OCI-LY1 (cell line): ENCODE results near the gene ATXN1.

ENCODE experiments used
- H2AFZ ChIP-seq: fragments of 200-600 bp; sonication (generic), shearing (Covaris generic); 2 replicates; pipeline ENCODE4 v1.6.0; 2014; ENCODE audit warnings: antibody characterized with exemption, mild to moderate bottlenecking, low read length
- H3F3A ChIP-seq: fragments of 200-600 bp; sonication (generic), shearing (Covaris generic); 2 replicates; pipeline ENCODE4 v1.6.0; 2014; ENCODE audit warnings: mild to moderate bottlenecking, antibody characterized with exemption, low read length, moderate library complexity; ENCODE audit not compliant: insufficient read depth
- H3K27ac ChIP-seq: fragments of 200-600 bp; sonication (generic); 2 replicates; pipeline ENCODE4 v1.5.1; 2014; ENCODE audit warnings: low read length, mixed run types, mild to moderate bottlenecking, low read depth; ENCODE audit not compliant: poor library complexity, severe bottlenecking
- H3K27me3 ChIP-seq: fragments of 200-600 bp; sonication (generic); 2 replicates; pipeline ENCODE4 v1.6.0; 2014; ENCODE audit warnings: antibody characterized with exemption, mild to moderate bottlenecking, low read length, moderate library complexity; ENCODE audit not compliant: insufficient read depth
- H3K36me3 ChIP-seq: fragments of 200-600 bp; sonication (generic); 2 replicates; pipeline ENCODE4 v1.6.1; 2014; ENCODE audit warnings: mild to moderate bottlenecking, antibody characterized with exemption, low read length, moderate library complexity, mixed read lengths; ENCODE audit not compliant: insufficient read depth
- H3K4me1 ChIP-seq: fragments of 200-600 bp; sonication (generic); 2 replicates; pipeline ENCODE4 v1.5.1; 2014; ENCODE audit warnings: mild to moderate bottlenecking, low read length, moderate library complexity; ENCODE audit not compliant: insufficient read depth, severe bottlenecking
- H3K4me2 ChIP-seq: fragments of 200-600 bp; sonication (generic), shearing (Covaris generic); 2 replicates; pipeline ENCODE4 v1.6.1; 2014; ENCODE audit warnings: low read length
- H3K4me3 ChIP-seq: fragments of 200-600 bp; sonication (generic); 2 replicates; pipeline ENCODE4 v1.5.1; 2014; ENCODE audit warnings: low read length, low read depth, mild to moderate bottlenecking, mixed read lengths; ENCODE audit not compliant: poor library complexity, severe bottlenecking
- H3K79me2 ChIP-seq: fragments of 200-600 bp; shearing (Covaris generic); 2 replicates; pipeline ENCODE4 v1.6.1; 2016; ENCODE audit warnings: mixed run types, low read length, mixed read lengths; ENCODE audit not compliant: insufficient read depth
- H3K9ac ChIP-seq: fragments of 200-600 bp; sonication (generic), shearing (Covaris generic); 2 replicates; pipeline ENCODE4 v1.6.1; 2014; ENCODE audit warnings: mild to moderate bottlenecking, low read length, mixed read lengths
- H3K9me2 ChIP-seq: fragments of 200-600 bp; sonication (generic), shearing (Covaris generic); 2 replicates; pipeline ENCODE4 v1.6.1; 2014; ENCODE audit warnings: low read depth, mild to moderate bottlenecking, low read length, mixed read lengths
- H3K9me3 ChIP-seq: fragments of 200-600 bp; shearing (Covaris generic); 2 replicates; pipeline ENCODE4 v1.6.1; 2014; ENCODE audit warnings: low read length, mixed read lengths
- H4K20me1 ChIP-seq: fragments of 200-600 bp; sonication (generic), shearing (Covaris generic); 2 replicates; pipeline ENCODE4 v1.6.0; 2016; ENCODE audit warnings: mild to moderate bottlenecking, low read length; ENCODE audit not compliant: insufficient read depth
- CTCF ChIP-seq: fragments of 200-600 bp; sonication (generic), shearing (Covaris generic); IDR thresholded peaks from 2 replicates; pipeline ENCODE4 v1.5.1; 2017; ENCODE audit warnings: mild to moderate bottlenecking, antibody characterized with exemption, low read length, moderate library complexity, mixed read lengths
- EZH2 ChIP-seq: fragments of 200-600 bp; sonication (generic), shearing (Covaris generic); IDR thresholded peaks from 2 replicates; pipeline ENCODE4 v1.8.0; 2017; ENCODE audit warnings: borderline replicate concordance, mixed run types, mild to moderate bottlenecking, antibody characterized with exemption, low read length, moderate library complexity, mixed read lengths

The ATXN1 gene

GRCh38 chr6:16689788-16690607 lies 71.3 kb downstream of the ATXN1 start:
- no peaks in the 10 kb centered on the region for H3K36me3 ChIP-seq

GRCh38 chr6:16688984-16689636 lies 72.2 kb downstream of the ATXN1 start:
- H3K4me2 ChIP-seq: no peak overlapping the region
- no peak overlapping the region for H3K27ac ChIP-seq
- no peaks in the 10 kb centered on the region; the same call in 1 of the 2 replicates for H3K27me3 ChIP-seq
- H3K79me2 ChIP-seq: no peaks in the 10 kb centered on the region
- no peaks in the 10 kb centered on the region for H3K36me3 ChIP-seq
- H3K9me2 ChIP-seq: no peaks in the 10 kb centered on the region
- no peaks in the 10 kb centered on the region for H3K4me1 ChIP-seq
- H3F3A ChIP-seq: no peaks in the 10 kb centered on the region
- TF ChIP-seq CTCF (no peak), EZH2 (no peak)
- H4K20me1 ChIP-seq: no peaks in the 10 kb centered on the region
- H3K9me3 ChIP-seq: no peaks in the 10 kb centered on the region
- H3K4me3 ChIP-seq: no peak overlapping the region
- H2AFZ ChIP-seq: no peak overlapping the region
- no peak overlapping the region for H3K9ac ChIP-seq

More at GRCh38 chr6:16689788-16690607, 71.3 kb downstream of the ATXN1 start:
- no peaks in the 10 kb centered on the region for H3K79me2 ChIP-seq
- no peaks in the 10 kb centered on the region for H4K20me1 ChIP-seq
- no peaks in the 10 kb centered on the region; the same call in 1 of the 2 replicates for H3K27me3 ChIP-seq
- H3K4me2 ChIP-seq: no peak overlapping the region
- TF ChIP-seq CTCF (no peak), EZH2 (no peak)
- no peaks in the 10 kb centered on the region for H3K4me1 ChIP-seq
- H3K27ac ChIP-seq: no peak overlapping the region
- no peak overlapping the region for H2AFZ ChIP-seq
- H3K4me3 ChIP-seq: no peak overlapping the region
- no peaks in the 10 kb centered on the region for H3K9me3 ChIP-seq
- H3F3A ChIP-seq: no peaks in the 10 kb centered on the region
- H3K9ac ChIP-seq: no peak overlapping the region
- no peaks in the 10 kb centered on the region for H3K9me2 ChIP-seq

- no peak overlapping the region for H3K4me2 ChIP-seq
- H3K9me3 ChIP-seq: no peaks in the 10 kb centered on the region
- no peaks in the 10 kb centered on the region for H3K36me3 ChIP-seq
- TF ChIP-seq EZH2: no peak
- H3K79me2 ChIP-seq: no peaks in the 10 kb centered on the region
- no peaks in the 10 kb centered on the region for H3K9me2 ChIP-seq
- H3K4me1 ChIP-seq: no peaks in the 10 kb centered on the region
- no peak overlapping the region for H2AFZ ChIP-seq
- H3K4me3 ChIP-seq: no peak overlapping the region
- H3F3A ChIP-seq: no peaks in the 10 kb centered on the region
- H3K9ac ChIP-seq: no peak overlapping the region
- no peaks in the 10 kb centered on the region for H4K20me1 ChIP-seq
- H3K27me3 ChIP-seq: no peaks in the 10 kb centered on the region; the same call in 1 of the 2 replicates
- H3K27ac ChIP-seq: no peak overlapping the region
Observed at GRCh38 chr6:16688436-16688835, 72.8 kb downstream of the ATXN1 start.
